Vagina (tissue), 2 donors: ENCODE measurements around the gene INTS15.

Source experiments
- CTCF ChIP-seq, 3 experiments: fragments of 450-650 bp in 2 of 3; fragments of 200-600 bp in 1 of 3; sonication (generic) in 1 of 3; IDR thresholded peaks; one replicate each; pipeline ENCODE4 v1.5.1; 2017 to 2019; ENCODE audit warnings: antibody characterized with exemption in 3 of 3, mild to moderate bottlenecking in 2 of 3, moderate library complexity in 2 of 3
- POLR2A ChIP-seq, 2 donors: fragments of 450-650 bp; IDR thresholded peaks; one replicate each; pipeline ENCODE4 v1.6.1; 2017; ENCODE audit warnings: antibody characterized with exemption in 2 of 2, mild to moderate bottlenecking in 2 of 2, moderate library complexity in 2 of 2

GRCh38 chr7:6590645-6591110 is 857 bp downstream of the INTS15 start:
- TF ChIP-seq CTCF (IDR thresholded peaks at IDR 0.05), result no peak
- no peak for TF ChIP-seq POLR2A (IDR thresholded peaks at IDR 0.05)
